ENCODE results near the gene PTTG2.
A peak's percentile ranks its signal among the peaks of the same experiment; 100 is the strongest.
"Not testable (repeated sequence)": the region's sequence is repeated elsewhere in the genome, so short reads cannot be mapped to it uniquely, and the experiment has no call there.

Gene PTTG2

GRCh38 chr4:37970702-37971101 is 10.5 kb downstream of the PTTG2 start:
- peak; percentile 81 for DNase-seq (ENCODE audit: low spot score)
- TF ChIP-seq, protein P1, sequence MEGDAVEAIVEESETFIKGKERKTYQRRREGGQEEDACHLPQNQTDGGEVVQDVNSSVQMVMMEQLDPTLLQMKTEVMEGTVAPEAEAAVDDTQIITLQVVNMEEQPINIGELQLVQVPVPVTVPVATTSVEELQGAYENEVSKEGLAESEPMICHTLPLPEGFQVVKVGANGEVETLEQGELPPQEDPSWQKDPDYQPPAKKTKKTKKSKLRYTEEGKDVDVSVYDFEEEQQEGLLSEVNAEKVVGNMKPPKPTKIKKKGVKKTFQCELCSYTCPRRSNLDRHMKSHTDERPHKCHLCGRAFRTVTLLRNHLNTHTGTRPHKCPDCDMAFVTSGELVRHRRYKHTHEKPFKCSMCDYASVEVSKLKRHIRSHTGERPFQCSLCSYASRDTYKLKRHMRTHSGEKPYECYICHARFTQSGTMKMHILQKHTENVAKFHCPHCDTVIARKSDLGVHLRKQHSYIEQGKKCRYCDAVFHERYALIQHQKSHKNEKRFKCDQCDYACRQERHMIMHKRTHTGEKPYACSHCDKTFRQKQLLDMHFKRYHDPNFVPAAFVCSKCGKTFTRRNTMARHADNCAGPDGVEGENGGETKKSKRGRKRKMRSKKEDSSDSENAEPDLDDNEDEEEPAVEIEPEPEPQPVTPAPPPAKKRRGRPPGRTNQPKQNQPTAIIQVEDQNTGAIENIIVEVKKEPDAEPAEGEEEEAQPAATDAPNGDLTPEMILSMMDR (IDR thresholded peaks at IDR 0.05): no peak
- peak overlapping the region; percentile 55 to 76 for H3K27ac ChIP-seq
- H3K4me3 ChIP-seq: no peak overlapping the region

- TF ChIP-seq, protein P1 (IDR thresholded peaks at IDR 0.05): no peak
- Histone ChIP-seq H3K27ac (peak overlapping the region; percentile 55 to 76), H3K4me3 (no peak overlapping the region)
- DNase-seq (ENCODE audit: low spot score): no peak
Observed at GRCh38 chr4:37971202-37971601, 11.0 kb downstream of the PTTG2 start.

GRCh38 chr4:37973441-37973840 is 13.2 kb downstream of the PTTG2 start:
- Histone ChIP-seq H3K27ac (peak overlapping the region; percentile 67 to 85), H3K4me3 (no peak overlapping the region)
- no peak for DNase-seq (ENCODE audit: low spot score)
- TF ChIP-seq, protein P1 (IDR thresholded peaks at IDR 0.05): no peak

GRCh38 chr4:37975321-37975822 is 15.2 kb downstream of the PTTG2 start:
- DNase-seq (ENCODE audit: low spot score); H3K4me3 ChIP-seq: not testable (repeated sequence)
- H3K27ac ChIP-seq: peak overlapping the region in 1 of 2 donors; percentile 14

DNA sequence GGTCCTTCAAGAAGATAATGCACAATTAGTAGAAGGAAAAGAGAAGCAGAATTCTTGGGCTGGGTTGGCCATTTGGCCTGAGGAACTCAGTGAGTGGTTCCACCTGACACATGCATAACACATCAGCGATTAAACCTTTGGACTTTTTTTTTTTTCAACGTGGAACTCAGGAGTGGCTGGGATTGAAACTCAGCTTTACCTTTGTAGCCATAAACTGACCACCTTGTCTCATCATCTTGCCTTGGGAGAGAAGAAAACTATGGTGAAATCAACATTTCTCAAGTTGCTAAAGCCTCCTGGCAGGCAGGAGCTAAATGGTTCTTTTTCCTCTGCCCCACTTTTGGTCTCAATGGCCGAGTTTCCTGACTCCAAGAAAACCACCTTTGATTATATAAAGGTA is 16.3 kb downstream of the PTTG2 start:
- no peak for DNase-seq (ENCODE audit: low spot score)
- Histone ChIP-seq H3K27ac (peak overlapping the region; percentile 99 to 100), H3K4me3 (peak overlapping the region; percentile 99)
- TF ChIP-seq, protein P1 (IDR thresholded peaks at IDR 0.05): no peak

DNA sequence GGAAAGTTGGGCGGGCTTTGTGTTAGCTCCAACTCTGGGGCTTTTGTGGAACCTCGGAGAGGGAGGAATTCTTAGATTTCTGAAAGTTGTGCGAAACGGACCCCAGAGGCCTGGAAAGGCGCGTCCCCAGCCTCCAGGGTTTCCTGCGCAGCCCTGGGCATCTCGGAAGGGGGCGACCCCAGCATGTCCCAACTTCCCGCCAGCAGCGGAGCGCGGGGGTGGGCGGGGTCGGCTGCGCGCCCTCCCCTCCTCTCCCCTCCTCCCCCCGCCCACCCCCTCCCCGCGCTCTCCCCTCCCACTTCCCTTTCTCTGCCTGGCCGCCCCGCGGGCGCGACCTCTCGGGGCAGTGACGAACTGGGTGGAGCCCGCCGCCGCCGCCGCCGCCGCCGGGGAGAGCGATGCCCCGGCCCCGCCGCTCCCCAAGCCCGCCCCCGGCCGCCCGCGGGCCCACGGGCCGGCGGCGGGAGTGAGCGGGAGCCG is 16.8 kb downstream of the PTTG2 start:
- peak; percentile 87 for DNase-seq (ENCODE audit: low spot score)
- TF ChIP-seq, protein P1 (IDR thresholded peaks at IDR 0.05): no peak
- H3K27ac ChIP-seq: peak overlapping the region; percentile 99 to 100
- H3K4me3 ChIP-seq: peak overlapping the region; percentile 99

DNA sequence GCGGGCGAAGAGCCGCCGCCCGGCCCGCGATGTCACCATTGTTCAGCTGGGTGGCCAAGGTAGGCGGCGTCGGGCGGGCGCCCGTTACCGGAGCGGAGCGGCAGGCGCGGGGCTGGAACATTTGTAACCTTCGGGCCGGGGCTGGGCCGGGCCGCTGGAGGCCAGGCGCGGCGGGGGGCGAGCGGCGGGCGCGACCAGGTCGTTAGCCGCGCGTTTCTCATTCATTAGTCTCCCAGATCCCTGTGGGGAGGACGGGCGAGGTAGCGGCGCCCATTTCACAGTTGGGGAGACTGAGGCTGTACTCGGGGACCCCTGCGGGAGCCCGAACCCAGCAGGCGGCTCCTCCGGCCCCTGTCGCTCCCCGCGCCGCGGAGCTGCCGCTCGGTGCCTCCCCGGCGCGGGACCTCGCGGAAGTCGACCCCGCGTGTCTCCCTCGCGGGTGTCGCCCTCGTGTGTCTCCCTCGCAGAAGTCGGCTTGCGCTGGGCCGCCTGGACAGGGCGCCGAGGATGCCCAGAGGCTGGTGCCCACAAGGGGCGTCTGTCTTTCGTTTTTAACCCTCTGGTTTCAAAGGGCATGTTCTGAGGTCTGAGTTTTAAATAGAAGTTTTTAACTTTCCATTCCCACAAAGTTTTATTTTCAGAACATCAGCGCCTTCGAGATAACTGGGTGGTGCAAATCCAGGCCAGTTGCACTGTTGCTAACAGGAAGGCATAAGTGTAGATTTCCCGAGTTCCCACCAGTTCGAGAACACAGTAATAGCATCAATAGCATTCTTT is 17.5 kb downstream of the PTTG2 start:
- H3K4me3 ChIP-seq: peak overlapping the region; percentile 99
- H3K27ac ChIP-seq: peak overlapping the region; percentile 99 to 100
- TF ChIP-seq, protein P1 (IDR thresholded peaks at IDR 0.05): peak; percentile 60
- DNase-seq (ENCODE audit: low spot score): peak; percentile 91

Measured in coronary artery (tissue), 2 donors.